Measurements from ENCODE around the gene GNG8. TPM values are rescaled to one million over a fixed set of nuclear protein-coding genes. Genes with fewer than 3 reads are reported as not detected.

The GNG8 gene
- total and polyA plus RNA-seq, 2 of the 13 experiments (the other 11 are each of a cell fraction or from before 2014, with no cell fraction given): not detected

GRCh38 chr19:46660008-46660517 lies 24.1 kb upstream of the GNG8 start:
- no peak overlapping the region for H3K4me3 ChIP-seq (replicated peaks in 1 of 3; ENCODE audit: insufficient read depth in 1 of 3, low read depth in 2 of 3, low read length in 3 of 3)
- FAIRE-seq: no peak
- H3K36me3 ChIP-seq (replicated peaks in 1 of 2; ENCODE audit: control insufficient read depth in 1 of 2, insufficient read depth in 2 of 2, low read length in 2 of 2): no peaks in the 10 kb centered on the region
- peaks cover 5% of the 10 kb centered on the region; the same call in 1 of the 2 replicates for H4K20me1 ChIP-seq (ENCODE audit: insufficient read depth, low read length)
- CTCF ChIA-PET (ENCODE audit: low intra/inter-chr PET ratio, low total read pairs): no interaction called here
- no peak overlapping the region for H3K9ac ChIP-seq (ENCODE audit: insufficient read depth, low read depth, low read length)
- 20% methylated on average over 9 of the region's 14 CpGs for WGBS (ENCODE audit: low lambda C conversion rate)
- H3K27ac ChIP-seq (ENCODE audit: extremely low read length, insufficient read depth, low read length): no peak overlapping the region
- in situ Hi-C loops (cut with HindIII; ENCODE audit: extremely low pct_ligation_motif_present, low pct_unique_long_range_greater_than_20kb) (loop anchor here (10.0 kb wide), 1 partner anchor 45 kb away; no protein-coding TSS in a partner anchor), intact Hi-C loops (cut with micrococcal nuclease; ENCODE audit: unreplicated experiment) (no loop called here)
- H3K79me2 ChIP-seq (ENCODE audit: insufficient read depth, low read length): no peaks in the 10 kb centered on the region
- no TSS peak for BruUV-seq (replicated peaks)
- H3K4me2 ChIP-seq (ENCODE audit: low read depth, low read length): peak overlapping the region; percentile 73
- DNase-seq (ENCODE audit: low spot score): no peak
- POLR2A ChIA-PET: no interaction called here
- no peaks in the 10 kb centered on the region for H3K9me3 ChIP-seq (ENCODE audit: low read length)
- H3K4me1 ChIP-seq (ENCODE audit: insufficient read depth, low read length): peaks cover 41% of the 10 kb centered on the region
- TF ChIP-seq HNRNPH1 (optimal IDR thresholded peaks at IDR 0.05; ENCODE audit: low read depth, low read length) (no peak), ZNF567 (CRISPR knock-in tag; IDR thresholded peaks at IDR 0.05; ENCODE audit: borderline replicate concordance) (no peak), E2F5 (CRISPR knock-in tag; conservative IDR thresholded peaks at IDR 0.05) (no peak), FOXP1 (IDR thresholded peaks at IDR 0.05) (no peak), FOXP1 (CRISPR knock-in tag; IDR thresholded peaks at IDR 0.05) (no peak), ZNF768 (CRISPR knock-in tag; IDR thresholded peaks at IDR 0.05) (peak; percentile 81)
- H3K27me3 ChIP-seq (ENCODE audit: control insufficient read depth in 1 of 2, insufficient read depth in 2 of 2, low read length in 2 of 2): peaks cover 4 to 23% of the 10 kb centered on the region in 2 experiments; a peak in 3 of 5 replicates
- no peak for ATAC-seq
- no peak overlapping the region for H2AFZ ChIP-seq (ENCODE audit: low read length)

- no TSS peak for BruUV-seq (replicated peaks)
- no peak for DNase-seq (ENCODE audit: low spot score)
- H3K4me1 ChIP-seq (ENCODE audit: insufficient read depth, low read length): peaks cover 38% of the 10 kb centered on the region
- TF ChIP-seq AKNA (CRISPR knock-in tag; IDR thresholded peaks at IDR 0.05; ENCODE audit: borderline replicate concordance): no peak
- TF ChIP-seq E2F5 (CRISPR knock-in tag; conservative IDR thresholded peaks at IDR 0.05): no peak
- TF ChIP-seq SNAI1 (CRISPR knock-in tag; IDR thresholded peaks at IDR 0.05; ENCODE audit: borderline replicate concordance): no peak
- TF ChIP-seq ZNF350 (CRISPR knock-in tag; IDR thresholded peaks at IDR 0.05; ENCODE audit: borderline replicate concordance, low read depth): no peak
Observed at GRCh38 chr19:46659151-46660007, 23.4 kb upstream of the GNG8 start.

More at GRCh38 chr19:46659151-46660007, 23.4 kb upstream of the GNG8 start:
- no peak overlapping the region for H3K4me2 ChIP-seq (ENCODE audit: low read depth, low read length)
- POLR2A ChIA-PET: interaction anchor here (0.5 to 1.0 kb wide), 2 partner anchors 18 to 59 kb away, joined by 3 read pairs; no protein-coding TSS in a partner anchor
- no peak overlapping the region for H3K27ac ChIP-seq (ENCODE audit: extremely low read length, insufficient read depth, low read length)
- WGBS (ENCODE audit: low lambda C conversion rate): 13% methylated on average over 20 of the region's 28 CpGs
- H3K79me2 ChIP-seq (ENCODE audit: insufficient read depth, low read length): no peaks in the 10 kb centered on the region
- FAIRE-seq: no peak
- no peak overlapping the region; a peak in 1 of 6 replicates for H3K4me3 ChIP-seq (replicated peaks in 1 of 3; ENCODE audit: insufficient read depth in 1 of 3, low read depth in 2 of 3, low read length in 3 of 3)
- CTCF ChIA-PET (ENCODE audit: low intra/inter-chr PET ratio, low total read pairs): no interaction called here
- in situ Hi-C loops (cut with HindIII; ENCODE audit: extremely low pct_ligation_motif_present, low pct_unique_long_range_greater_than_20kb): loop anchor here (10.0 kb wide), 1 partner anchor 45 kb away; no protein-coding TSS in a partner anchor
- H2AFZ ChIP-seq (ENCODE audit: low read length): no peak overlapping the region
- peaks cover 5% of the 10 kb centered on the region; the same call in 1 of the 2 replicates for H4K20me1 ChIP-seq (ENCODE audit: insufficient read depth, low read length)
- no peaks in the 10 kb centered on the region for H3K9me3 ChIP-seq (ENCODE audit: low read length)
- peaks cover 4 to 23% of the 10 kb centered on the region in 2 experiments; a peak in 3 of 5 replicates for H3K27me3 ChIP-seq (ENCODE audit: control insufficient read depth in 1 of 2, insufficient read depth in 2 of 2, low read length in 2 of 2)
- no peak for ATAC-seq
- intact Hi-C loops (cut with micrococcal nuclease; ENCODE audit: unreplicated experiment): no loop called here
- H3K36me3 ChIP-seq (replicated peaks in 1 of 2; ENCODE audit: control insufficient read depth in 1 of 2, insufficient read depth in 2 of 2, low read length in 2 of 2): no peaks in the 10 kb centered on the region
- H3K9ac ChIP-seq (ENCODE audit: insufficient read depth, low read depth, low read length): no peak overlapping the region
